Ammon's horn (tissue), 1 donor: Measurements from ENCODE around the gene RAET1G.
"Not testable (repeated sequence)": the region's sequence is repeated elsewhere in the genome, so short reads cannot be mapped to it uniquely, and the experiment has no call there.

Experiments
- DNase-seq: peaks from one replicate; pipeline ENCODE4 v3.0.0-alpha.2; 2016; ENCODE audit warnings: low spot score

The RAET1G gene

GRCh38 chr6:149922642-149923326 is at the start of gene RAET1G:
Gene RAET1G, minus strand, starts transcription at chr6:149923121. Its CDS starts 111 bp downstream, at chr6:149923010.
- peak; percentile 91 for DNase-seq

DNA sequence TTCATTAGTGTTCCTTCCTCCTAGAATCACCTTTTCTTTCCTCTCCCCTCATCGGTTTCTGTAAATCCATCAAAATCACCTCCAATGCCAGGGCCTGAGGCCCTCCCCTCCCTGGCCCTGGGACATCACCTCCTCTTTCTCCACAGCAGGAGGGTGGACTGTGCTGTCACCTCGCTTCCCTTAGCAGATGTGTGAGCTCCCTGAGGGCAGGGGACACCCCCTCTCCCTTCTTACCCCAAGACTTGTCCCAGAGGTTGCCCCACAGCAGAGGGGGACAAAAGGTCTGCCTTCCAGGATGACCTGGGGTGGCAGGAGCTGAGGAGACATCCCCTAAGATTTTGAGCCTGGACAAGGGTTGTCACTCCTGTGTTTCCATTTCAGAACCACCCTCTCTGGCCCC is 46.7 kb upstream of the RAET1G start:
- DNase-seq: no peak

DNA sequence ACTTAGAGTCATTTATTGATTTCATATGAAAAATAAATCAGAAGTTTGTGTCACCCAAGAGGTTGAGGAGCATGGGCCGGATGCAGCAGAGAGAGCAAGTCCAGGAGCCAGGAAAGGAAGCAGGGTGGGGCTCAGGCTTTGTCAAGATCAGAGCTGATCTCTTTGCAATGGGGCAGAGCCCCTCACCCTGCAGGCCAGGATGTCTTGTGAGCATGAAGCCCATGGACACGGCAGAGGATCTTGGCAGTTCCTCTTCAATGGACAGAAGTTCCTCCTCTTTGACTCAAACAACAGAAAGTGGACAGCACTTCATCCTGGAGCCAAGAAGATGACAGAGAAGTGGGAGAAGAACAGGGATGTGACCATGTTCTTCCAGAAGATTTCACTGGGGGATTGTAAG is 46.0 kb upstream of the RAET1G start:
- not testable (repeated sequence) for DNase-seq

GRCh38 chr6:149967999-149968398 is 45.1 kb upstream of the RAET1G start:
- DNase-seq: not testable (repeated sequence)

DNA sequence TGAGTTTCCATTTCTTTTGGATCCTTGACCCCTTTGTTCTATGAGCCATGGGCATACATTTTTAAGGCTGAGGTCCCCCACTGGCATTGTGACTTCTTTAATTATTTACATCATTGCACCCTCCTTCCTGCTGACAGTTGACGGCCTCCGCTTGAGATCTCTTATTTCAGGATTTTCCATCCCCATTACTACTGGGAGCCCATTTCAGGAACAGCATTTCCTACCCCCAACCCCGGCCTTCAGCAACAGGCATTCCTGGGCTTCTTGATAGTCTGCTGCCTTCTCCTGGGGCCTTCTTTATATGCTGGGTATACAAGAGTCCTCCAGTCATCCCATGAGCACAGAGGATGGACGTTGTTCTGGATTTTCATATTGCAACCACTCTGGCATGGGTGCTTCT is 44.7 kb upstream of the RAET1G start:
- no peak for DNase-seq

DNA sequence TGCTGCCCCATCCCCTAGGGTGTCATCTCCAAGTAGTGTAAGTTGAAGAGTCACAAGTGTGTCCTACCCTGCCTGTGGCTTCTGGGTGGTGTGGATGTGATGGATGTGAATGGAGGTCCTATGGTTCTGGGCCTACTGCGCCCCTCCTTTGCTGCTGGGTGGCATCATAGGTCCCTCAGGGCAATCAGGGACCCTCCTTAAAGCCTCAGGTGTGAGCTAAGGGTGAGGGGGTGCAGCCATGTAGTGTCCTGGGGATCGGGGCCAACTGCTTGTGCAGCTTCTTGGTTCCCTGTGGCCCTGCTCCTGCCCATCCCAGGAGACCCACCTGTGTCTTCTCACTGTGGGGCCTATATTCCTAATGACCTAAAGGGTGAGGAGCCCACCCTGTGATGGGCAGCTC is 43.4 kb upstream of the RAET1G start:
- not testable (repeated sequence) for DNase-seq

GRCh38 chr6:149965194-149966020 is 42.5 kb upstream of the RAET1G start:
- no peak for DNase-seq

- no peak for DNase-seq
These were observed 41.6 kb upstream of the RAET1G start for GRCh38 chr6:149964308-149965193.

DNA sequence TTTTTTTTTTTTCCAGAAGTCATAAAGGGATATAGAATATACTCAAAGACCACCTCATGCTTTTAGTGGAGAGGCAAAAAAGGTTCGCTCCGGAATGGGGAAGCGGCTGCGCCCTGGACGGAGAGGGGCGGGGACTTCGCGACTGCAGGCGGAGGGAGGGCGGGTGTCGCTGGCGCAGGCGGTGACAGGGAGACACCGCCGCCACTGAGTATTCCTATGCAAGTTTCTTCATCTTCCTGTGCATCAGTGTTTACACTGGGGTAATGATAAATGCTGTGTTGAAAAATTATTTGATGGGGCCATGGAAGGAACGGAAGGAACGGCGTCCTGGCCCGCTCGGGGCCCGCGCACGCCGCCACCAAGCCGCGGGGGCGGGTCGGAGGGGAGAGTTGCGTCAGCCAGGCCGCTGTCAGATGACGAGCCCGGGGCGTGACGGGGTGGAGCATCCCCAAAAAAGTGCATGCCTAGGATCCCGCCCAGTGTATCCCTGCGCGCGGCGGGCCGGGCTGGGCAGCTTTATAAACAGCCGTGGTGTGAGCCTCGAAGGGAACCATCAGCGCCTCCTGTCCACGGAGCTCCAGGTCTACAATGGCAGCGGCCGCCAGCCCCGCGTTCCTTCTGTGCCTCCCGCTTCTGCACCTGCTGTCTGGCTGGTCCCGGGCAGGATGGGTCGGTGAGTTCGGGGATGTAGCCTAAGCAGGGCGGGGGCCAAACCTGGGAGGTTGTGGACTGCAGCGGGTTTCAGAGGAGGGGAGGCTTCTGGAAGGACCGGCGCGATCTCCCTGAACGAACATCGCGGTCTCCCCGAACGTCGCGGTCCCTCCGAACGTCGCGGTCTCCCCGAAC is 40.8 kb upstream of the RAET1G start, which contains the start of gene ULBP1:
TSS of gene ULBP1 (plus strand) at position 482 of the 846 bp plus-strand sequence. CDS start at position 589, 107 bp downstream.
- peak; percentile 60 for DNase-seq

DNA sequence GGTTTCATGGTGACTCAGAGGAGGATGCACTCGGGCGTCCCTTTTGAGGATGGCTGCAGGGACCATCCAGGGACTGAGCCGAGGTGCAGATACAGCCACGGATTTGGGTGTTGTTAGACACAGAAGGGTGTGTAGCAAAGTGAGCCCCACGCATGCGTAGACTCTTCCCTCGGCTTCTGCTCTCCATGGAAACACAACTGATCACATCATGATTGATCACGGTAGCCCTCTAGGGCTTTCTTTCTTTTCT is 40.2 kb upstream of the RAET1G start:
- DNase-seq: peak; percentile 51

DNA sequence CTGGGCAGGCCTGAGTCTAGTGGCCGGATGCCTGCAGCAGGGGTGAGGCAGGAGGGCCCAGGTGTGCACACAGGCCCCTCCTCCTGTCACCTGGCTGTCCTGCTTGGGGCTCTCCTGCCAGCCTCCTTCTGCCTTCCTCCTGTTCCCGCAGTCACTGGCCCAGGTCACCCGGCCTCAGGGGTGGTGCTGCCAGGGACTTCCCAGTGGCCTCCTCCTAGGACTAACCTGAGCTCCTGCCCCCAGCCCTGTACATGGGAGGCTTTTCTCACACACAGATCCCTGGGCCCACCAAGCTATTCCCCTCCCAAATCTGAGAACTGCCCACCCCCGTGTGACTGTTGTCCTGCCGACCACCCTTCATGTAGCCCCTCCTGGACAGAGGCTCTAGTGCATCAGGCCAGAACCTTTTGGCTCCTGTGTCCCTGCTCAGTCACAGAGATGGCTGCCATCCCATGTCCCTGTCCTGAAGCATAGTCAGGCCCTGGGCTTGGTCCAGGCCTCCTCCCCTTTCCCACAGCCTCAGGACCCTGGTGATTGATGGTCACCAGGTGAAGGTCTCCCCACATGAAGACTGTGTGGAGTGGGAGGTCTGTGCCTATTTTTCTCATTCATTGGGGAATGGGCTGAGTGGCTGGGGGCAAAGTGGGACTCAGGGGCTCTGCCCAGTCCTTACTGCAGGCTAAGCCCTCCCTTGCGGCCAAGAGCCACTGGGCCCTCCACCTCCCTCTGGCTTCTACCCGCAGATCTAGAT is 39.7 kb upstream of the RAET1G start:
- no peak for DNase-seq

GRCh38 chr6:149961728-149962425 is 39.0 kb upstream of the RAET1G start:
- DNase-seq: no peak

DNA sequence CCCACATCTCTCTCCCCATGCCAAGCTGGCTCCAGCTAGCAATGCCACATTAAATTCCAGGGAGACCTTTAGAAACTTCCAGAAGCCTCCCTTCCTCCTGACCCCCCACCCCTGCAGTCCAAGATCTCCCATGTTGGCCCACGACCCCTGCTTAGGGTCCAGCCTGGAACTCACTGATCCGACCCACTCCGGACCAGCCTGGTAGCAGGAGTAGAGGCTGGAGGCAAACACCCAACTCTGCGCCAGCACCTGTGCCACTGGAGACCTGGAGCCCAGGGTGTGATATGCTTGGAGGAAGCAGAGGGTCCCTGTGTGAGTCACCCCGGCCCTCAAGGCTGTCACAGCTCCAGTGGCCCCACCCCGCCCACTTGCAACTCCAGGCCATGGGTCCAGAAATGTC is 37.6 kb upstream of the RAET1G start:
- no peak for DNase-seq

GRCh38 chr6:149959806-149960205 is 36.9 kb upstream of the RAET1G start:
- DNase-seq: not testable (repeated sequence)

DNA sequence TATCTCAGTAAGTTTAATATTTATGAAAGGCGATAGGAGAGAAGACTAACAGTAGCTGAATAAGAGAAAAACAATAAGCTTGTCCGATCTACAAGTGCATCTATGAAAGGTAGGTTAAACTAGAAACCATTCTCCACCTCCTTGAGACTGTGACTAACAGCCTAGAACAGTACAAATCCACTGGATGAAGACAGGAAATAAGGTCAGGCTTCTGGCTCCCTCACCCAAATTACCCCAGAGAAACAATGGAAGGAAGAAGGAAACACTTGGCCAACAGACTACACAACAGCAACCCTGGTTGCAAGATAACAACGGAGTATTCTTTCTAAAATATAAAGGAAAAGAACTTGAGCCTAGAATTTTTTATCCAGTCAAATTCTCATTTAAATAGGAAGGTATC is 35.2 kb upstream of the RAET1G start:
- not testable (repeated sequence) for DNase-seq

- not testable (repeated sequence) for DNase-seq
These were observed 32.9 kb upstream of the RAET1G start for GRCh38 chr6:149955654-149956317.

GRCh38 chr6:149954984-149955653 is 32.2 kb upstream of the RAET1G start:
- DNase-seq: not testable (repeated sequence)

GRCh38 chr6:149954328-149954983 is 31.5 kb upstream of the RAET1G start:
- not testable (repeated sequence) for DNase-seq
